ENCODE measurements around the gene RNF150.

- TF ChIP-seq CTCF (IDR thresholded peaks at IDR 0.05) (no peak), POLR2AphosphoS5 (IDR thresholded peaks at IDR 0.05; ENCODE audit: low read depth, low read length) (no peak), REST (IDR thresholded peaks at IDR 0.05; ENCODE audit: insufficient read depth in 1 of 2, low read depth in 2 of 2, low read length in 1 of 2) (no peak)
Measured at GRCh38 chr4:140829825-140830224, 303.4 kb downstream of the RNF150 start.
